ENCODE data around the gene DIP2C.
"Not testable (repeated sequence)": the region's sequence is repeated elsewhere in the genome, so short reads cannot be mapped to it uniquely, and the experiment has no call there.

Gene DIP2C

GRCh38 chr10:534047-534566, 155.4 kb downstream of the DIP2C start:
- no peak for DNase-seq (ENCODE audit: low spot score)

- no peak for DNase-seq (ENCODE audit: low spot score)
Observed at GRCh38 chr10:533611-534010, 155.9 kb downstream of the DIP2C start.

GRCh38 chr10:533186-533585, 156.3 kb downstream of the DIP2C start:
- no peak for DNase-seq (ENCODE audit: low spot score)

- not testable (repeated sequence) for DNase-seq (ENCODE audit: low spot score)
Observed at GRCh38 chr10:532331-532730, 157.1 kb downstream of the DIP2C start.

GRCh38 chr10:531541-531940, 157.9 kb downstream of the DIP2C start:
- no peak for DNase-seq (ENCODE audit: low spot score)

- no peak for DNase-seq (ENCODE audit: low spot score)
Observed at GRCh38 chr10:530717-531116, 158.8 kb downstream of the DIP2C start.

- no peak for DNase-seq (ENCODE audit: low spot score)
Observed at GRCh38 chr10:529468-530230, 159.8 kb downstream of the DIP2C start.

GRCh38 chr10:528173-529165, 161.0 kb downstream of the DIP2C start:
- no peak for DNase-seq (ENCODE audit: low spot score)

- no peak for DNase-seq (ENCODE audit: low spot score)
Observed at GRCh38 chr10:527416-527815, 162.1 kb downstream of the DIP2C start.

GRCh38 chr10:526651-527312, 162.7 kb downstream of the DIP2C start:
- DNase-seq (ENCODE audit: low spot score) = no peak

GRCh38 chr10:525565-526315, 163.7 kb downstream of the DIP2C start:
- no peak for DNase-seq (ENCODE audit: low spot score)

GRCh38 chr10:523925-524324, 165.5 kb downstream of the DIP2C start:
- no peak for DNase-seq (ENCODE audit: low spot score)

- no peak for DNase-seq (ENCODE audit: low spot score)
Observed at GRCh38 chr10:522350-522749, 167.1 kb downstream of the DIP2C start.

GRCh38 chr10:521261-522250, 167.9 kb downstream of the DIP2C start:
- DNase-seq (ENCODE audit: low spot score) = no peak

- no peak for DNase-seq (ENCODE audit: low spot score)
Observed at GRCh38 chr10:520402-520787, 169.1 kb downstream of the DIP2C start.

GRCh38 chr10:519716-520401, 169.6 kb downstream of the DIP2C start:
- no peak for DNase-seq (ENCODE audit: low spot score)

GRCh38 chr10:519055-519715, 170.3 kb downstream of the DIP2C start:
- DNase-seq (ENCODE audit: low spot score) = no peak

- DNase-seq (ENCODE audit: low spot score) = no peak
Observed at GRCh38 chr10:517872-518475, 171.5 kb downstream of the DIP2C start.
